ENCODE measurements around the gene RPRD1B. TPM values are rescaled to one million over a fixed set of nuclear protein-coding genes. Genes with fewer than 3 reads are reported as not detected.
A peak's percentile ranks its signal among the peaks of the same experiment; 100 is the strongest.

The RPRD1B gene
- total and polyA plus RNA-seq, 2 of the 13 experiments (the other 11 are each of a cell fraction or from before 2014, with no cell fraction given) = 31.1 to 41.5 TPM

GRCh38 chr20:38095017-38095686 is 61.6 kb downstream of the RPRD1B start (continued):
- no peak for TF ChIP-seq ZSCAN20 (CRISPR knock-in tag; IDR thresholded peaks at IDR 0.05; ENCODE audit: borderline replicate concordance)
- TF ChIP-seq ZNF496 (CRISPR knock-in tag; IDR thresholded peaks at IDR 0.05; ENCODE audit: insufficient replicate concordance) = no peak
- no peak for TF ChIP-seq TMF1 (CRISPR knock-in tag; IDR thresholded peaks at IDR 0.05; ENCODE audit: low read depth)
- no peak for TF ChIP-seq SNAI1 (CRISPR knock-in tag; IDR thresholded peaks at IDR 0.05; ENCODE audit: borderline replicate concordance)
- TF ChIP-seq FOXA1 (IDR thresholded peaks at IDR 0.05) = no peak
- peak; percentile 72 for TF ChIP-seq FOXA1 (CRISPR knock-in tag; IDR thresholded peaks at IDR 0.05)
- peak; percentile 53; the same call in 1 of the 2 replicates for TF ChIP-seq RXRB (CRISPR knock-in tag; IDR thresholded peaks at IDR 0.05; ENCODE audit: borderline replicate concordance)
- TF ChIP-seq ZNF274 (CRISPR knock-in tag; IDR thresholded peaks at IDR 0.05) = no peak
- no peak for TF ChIP-seq E2F2 (CRISPR knock-in tag; IDR thresholded peaks at IDR 0.05; ENCODE audit: borderline replicate concordance)
- TF ChIP-seq NR0B2 (CRISPR knock-in tag; IDR thresholded peaks at IDR 0.05) = no peak
- TF ChIP-seq ZUFSP (CRISPR knock-in tag; IDR thresholded peaks at IDR 0.05; ENCODE audit: borderline replicate concordance) = no peak
- no peak for TF ChIP-seq ZNF230 (CRISPR knock-in tag; IDR thresholded peaks at IDR 0.05)
- TF ChIP-seq ETV5 (CRISPR knock-in tag; IDR thresholded peaks at IDR 0.05; ENCODE audit: borderline replicate concordance) = peak; percentile 55; the same call in 1 of the 2 replicates
- TF ChIP-seq ZNF687 (CRISPR knock-in tag; IDR thresholded peaks at IDR 0.05) = peak; percentile 51
- TF ChIP-seq ZFP37 (CRISPR knock-in tag; IDR thresholded peaks at IDR 0.05; ENCODE audit: borderline replicate concordance) = no peak
- TF ChIP-seq ELF3 (CRISPR knock-in tag; IDR thresholded peaks at IDR 0.05) = peak; percentile 67
- no peak for TF ChIP-seq AGO1 (IDR thresholded peaks at IDR 0.05; ENCODE audit: low read depth, low read length, poor library complexity, severe bottlenecking)
- no peak for TF ChIP-seq ZNF235 (CRISPR knock-in tag; IDR thresholded peaks at IDR 0.05; ENCODE audit: borderline replicate concordance)
- TF ChIP-seq NFIB (CRISPR knock-in tag; IDR thresholded peaks at IDR 0.05; ENCODE audit: borderline replicate concordance) = no peak
- TF ChIP-seq HOXA3 (CRISPR knock-in tag; IDR thresholded peaks at IDR 0.05) = 0 out of 2 replicates have a peak, but pooled peaks have one; percentile 14
- no peak for TF ChIP-seq ZNF20 (CRISPR knock-in tag; IDR thresholded peaks at IDR 0.05)
- TF ChIP-seq IRF1 (CRISPR knock-in tag; IDR thresholded peaks at IDR 0.05; ENCODE audit: low read depth) = no peak
